ENCODE results near the gene CTNNBL1. TPM values are rescaled to one million over a fixed set of nuclear protein-coding genes. Genes with fewer than 3 reads are reported as not detected.

The CTNNBL1 gene
- total and polyA plus RNA-seq, 8 donors: 36.0 to 63.6 (median 50.1) TPM

- intact Hi-C loops (cut with DNase I): no loop called here
- TF ChIP-seq CTCF (IDR thresholded peaks at IDR 0.05): no peak
- H3K4me3 ChIP-seq: no peak overlapping the region
- no peaks in the 10 kb centered on the region for H3K4me1 ChIP-seq
- no peak overlapping the region for H3K27ac ChIP-seq
- DNase-seq (no peak), ATAC-seq (no peak)
- peaks cover 0 to 71% of the 10 kb centered on the region in 2 donors for H3K36me3 ChIP-seq
- H3K27me3 ChIP-seq: no peaks in the 10 kb centered on the region
- peaks cover 0 to 1% of the 10 kb centered on the region in 2 donors for H3K9me3 ChIP-seq
Observed at GRCh38 chr20:37736132-37736531, 42.3 kb downstream of the CTNNBL1 start.

- DNase-seq: no peak
- ATAC-seq: no peak
Observed at GRCh38 chr20:37737826-37738420, 44.1 kb downstream of the CTNNBL1 start.

GRCh38 chr20:37741055-37741454 lies 47.2 kb downstream of the CTNNBL1 start:
- Histone ChIP-seq H3K9me3 (peaks cover 0 to 1% of the 10 kb centered on the region in 2 donors), H3K4me3 (no peak overlapping the region), H3K4me1 (peaks cover 0 to 3% of the 10 kb centered on the region in 2 donors), H3K36me3 (peaks cover 0 to 43% of the 10 kb centered on the region in 2 donors), H3K27ac (no peak overlapping the region), H3K27me3 (no peaks in the 10 kb centered on the region)
- DNase-seq (no peak), ATAC-seq (no peak)
- TF ChIP-seq CTCF (IDR thresholded peaks at IDR 0.05): no peak
- intact Hi-C loops (cut with DNase I): no loop called here

More at GRCh38 chr20:37737826-37738420, 44.1 kb downstream of the CTNNBL1 start:
- Histone ChIP-seq H3K27ac (no peak overlapping the region), H3K9me3 (peaks cover 0 to 1% of the 10 kb centered on the region in 2 donors), H3K36me3 (peaks cover 0 to 62% of the 10 kb centered on the region in 2 donors), H3K27me3 (no peaks in the 10 kb centered on the region), H3K4me3 (no peak overlapping the region), H3K4me1 (no peaks in the 10 kb centered on the region)
- TF ChIP-seq CTCF (IDR thresholded peaks at IDR 0.05): no peak
- intact Hi-C loops (cut with DNase I): no loop called here

GRCh38 chr20:37741570-37741969 lies 47.7 kb downstream of the CTNNBL1 start:
- Histone ChIP-seq H3K9me3 (peaks cover 0 to 1% of the 10 kb centered on the region in 2 donors), H3K27ac (no peak overlapping the region), H3K4me1 (peaks cover 0 to 3% of the 10 kb centered on the region in 2 donors), H3K4me3 (no peak overlapping the region), H3K27me3 (no peaks in the 10 kb centered on the region), H3K36me3 (peaks cover 0 to 44% of the 10 kb centered on the region in 2 donors)
- DNase-seq (no peak), ATAC-seq (no peak)
- TF ChIP-seq CTCF (IDR thresholded peaks at IDR 0.05): no peak
- intact Hi-C loops (cut with DNase I): no loop called here

GRCh38 chr20:37742131-37742530 lies 48.3 kb downstream of the CTNNBL1 start:
- H3K27ac ChIP-seq: no peak overlapping the region
- no peak for DNase-seq
- peaks cover 0 to 44% of the 10 kb centered on the region in 2 donors for H3K36me3 ChIP-seq
- no peak for ATAC-seq
- no peaks in the 10 kb centered on the region for H3K27me3 ChIP-seq
- TF ChIP-seq CTCF (IDR thresholded peaks at IDR 0.05): no peak
- intact Hi-C loops (cut with DNase I): no loop called here
- H3K4me3 ChIP-seq: no peak overlapping the region
- peaks cover 0 to 3% of the 10 kb centered on the region in 2 donors for H3K4me1 ChIP-seq
- peaks cover 0 to 1% of the 10 kb centered on the region in 2 donors for H3K9me3 ChIP-seq

Measured in left lung (tissue), 10 donors.